MM.1S (cell line): ENCODE results near the gene ING4.
"Not testable (repeated sequence)": the region's sequence is repeated elsewhere in the genome, so short reads cannot be mapped to it uniquely, and the experiment has no call there.

Source experiments
- DNase-seq: peaks from one replicate; pipeline ENCODE4 v3.0.0-alpha.2; 2015
- H2AFZ ChIP-seq: fragments of 300-600 bp; sonication (generic); 2 replicates; pipeline ENCODE4 v1.6.0; 2016; ENCODE audit warnings: antibody characterized with exemption, low read length
- H3F3A ChIP-seq: fragments of 300-600 bp; sonication (generic); 2 replicates; pipeline ENCODE4 v1.6.1; 2016; ENCODE audit warnings: mild to moderate bottlenecking, antibody characterized with exemption, low read length, moderate library complexity, mixed read lengths; ENCODE audit not compliant: insufficient read depth
- H3K27ac ChIP-seq: fragments of 300-600 bp; sonication (generic); 2 replicates; pipeline ENCODE4 v1.5.1; 2016; ENCODE audit warnings: mild to moderate bottlenecking, low read length
- H3K27me3 ChIP-seq: fragments of 300-600 bp; sonication (generic); replicated peaks from 2 replicates; pipeline ENCODE4 v1.6.0; 2016; ENCODE audit warnings: low read length; ENCODE audit not compliant: insufficient read depth
- H3K36me3 ChIP-seq: fragments of 300-600 bp; sonication (generic); replicated peaks from 2 replicates; pipeline ENCODE4 v1.6.1; 2016; ENCODE audit warnings: mild to moderate bottlenecking, low read length, mixed read lengths; ENCODE audit not compliant: insufficient read depth
- H3K4me1 ChIP-seq: fragments of 300-600 bp; sonication (generic); 2 replicates; pipeline ENCODE4 v1.6.1; 2016; ENCODE audit warnings: low read length, mixed read lengths
- H3K4me2 ChIP-seq: fragments of 300-600 bp; sonication (generic); 2 replicates; pipeline ENCODE4 v1.6.0; 2016; ENCODE audit warnings: low read depth, low read length
- H3K4me3 ChIP-seq: fragments of 300-600 bp; sonication (generic); 2 replicates; pipeline ENCODE4 v1.5.1; 2016; ENCODE audit warnings: low read length, mixed read lengths
- H3K79me2 ChIP-seq: fragments of 300-600 bp; sonication (generic); 2 replicates; pipeline ENCODE4 v1.6.1; 2016; ENCODE audit warnings: mixed run types, low read length, mixed read lengths
- H3K9ac ChIP-seq: fragments of 300-600 bp; sonication (generic); 2 replicates; pipeline ENCODE4 v1.6.1; 2016; ENCODE audit warnings: low read length, mixed read lengths
- H3K9me2 ChIP-seq: fragments of 300-600 bp; sonication (generic); replicated peaks from 2 replicates; pipeline ENCODE4 v1.6.1; 2016; ENCODE audit warnings: mild to moderate bottlenecking, low read length, mixed read lengths; ENCODE audit not compliant: insufficient read depth
- H3K9me3 ChIP-seq: fragments of 300-600 bp; sonication (generic); replicated peaks from 2 replicates; pipeline ENCODE4 v1.6.1; 2016; ENCODE audit warnings: mild to moderate bottlenecking, low read length, mixed read lengths; ENCODE audit not compliant: insufficient read depth
- H4K20me1 ChIP-seq: fragments of 300-600 bp; sonication (generic); 2 replicates; pipeline ENCODE4 v1.6.1; 2016; ENCODE audit warnings: mild to moderate bottlenecking, low read length, moderate library complexity, mixed read lengths; ENCODE audit not compliant: insufficient read depth
- CTCF ChIP-seq: fragments of 300-600 bp; sonication (generic); IDR thresholded peaks from 2 replicates; pipeline ENCODE4 v1.5.1; 2016; ENCODE audit warnings: antibody characterized with exemption, low read length, mixed read lengths
- EZH2 ChIP-seq: fragments of 300-600 bp; sonication (generic); optimal IDR thresholded peaks from 2 replicates; pipeline ENCODE3; 2017; ENCODE audit warnings: low read depth, mild to moderate bottlenecking, antibody characterized with exemption, low read length, mixed read lengths
- EZH2phosphoT487 ChIP-seq: fragments of 300-600 bp; sonication (generic); IDR thresholded peaks from 2 replicates; pipeline ENCODE4 v1.6.1; 2018; ENCODE audit warnings: antibody characterized with exemption, low read length

Gene ING4

DNA sequence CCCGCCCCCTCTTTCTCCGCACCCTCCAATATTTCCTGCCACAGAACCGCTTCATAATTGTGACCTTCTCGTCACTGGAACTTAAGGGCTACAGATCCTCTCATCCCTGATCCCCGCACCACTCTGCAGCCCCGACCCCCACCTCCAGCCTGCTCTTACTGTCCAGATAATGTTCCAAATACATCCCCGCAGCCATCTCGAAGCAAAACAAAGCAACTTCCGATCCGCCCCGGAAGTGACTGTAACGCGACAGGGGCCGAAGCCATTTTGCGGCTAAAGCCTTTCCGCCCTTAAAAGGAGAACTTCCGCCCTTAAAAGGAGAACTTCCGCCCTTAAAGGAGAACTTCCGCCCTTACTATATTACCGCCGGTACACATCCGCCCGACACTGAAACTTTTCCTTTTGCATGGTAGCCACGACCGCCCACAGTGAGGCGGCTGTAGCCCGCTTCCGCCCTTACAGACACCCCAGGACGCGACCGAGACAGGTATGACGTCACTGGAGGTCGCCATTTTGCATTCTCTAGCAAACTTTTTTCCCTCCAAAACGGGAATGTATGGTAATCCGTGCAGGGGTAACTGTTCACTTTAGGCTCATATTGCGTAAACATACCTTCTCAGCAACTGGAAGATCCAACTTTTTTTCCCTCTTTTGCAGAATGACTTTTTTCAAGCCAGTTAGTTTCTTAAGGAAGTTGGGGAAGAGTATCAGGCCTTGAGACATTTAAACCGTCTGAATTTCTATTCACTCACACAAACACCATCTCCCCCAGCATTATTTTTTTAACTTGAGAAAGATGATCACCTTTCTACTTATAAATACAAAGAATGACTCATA lies at the start of gene ING4:
ING4 (minus strand) TSS at position 214 of the 837 bp plus-strand sequence; CDS start at position 196, 18 bp downstream.
- H3K9me2 ChIP-seq: no peaks in the 10 kb centered on the region
- peaks cover 15% of the 10 kb centered on the region for H3K79me2 ChIP-seq
- H3K9me3 ChIP-seq: no peaks in the 10 kb centered on the region
- peaks cover 11% of the 10 kb centered on the region for H3K4me1 ChIP-seq
- peak within 1 kb of the TSS; percentile 96 for H2AFZ ChIP-seq
- no peak for TF ChIP-seq EZH2
- TF ChIP-seq CTCF: no peak
- no peak for TF ChIP-seq EZH2phosphoT487
- H3F3A ChIP-seq: peaks cover 10% of the 10 kb centered on the region; the same call in 1 of the 2 replicates
- H3K4me3 ChIP-seq: peak within 1 kb of the TSS; percentile 96
- no peaks in the 10 kb centered on the region for H3K27me3 ChIP-seq
- H3K9ac ChIP-seq: peak within 1 kb of the TSS; percentile 57
- peak within 1 kb of the TSS; percentile 84 for H3K4me2 ChIP-seq
- H4K20me1 ChIP-seq: no peaks in the 10 kb centered on the region
- H3K36me3 ChIP-seq: no peaks in the 10 kb centered on the region; the same call in 1 of the 2 replicates
- DNase-seq: peak; percentile 100
- H3K27ac ChIP-seq: peak within 1 kb of the TSS; percentile 63

- no peak for DNase-seq
- H3K4me3 ChIP-seq: no peak overlapping the region
- TF ChIP-seq EZH2phosphoT487 (no peak), CTCF (no peak), EZH2 (no peak)
- H3K27ac ChIP-seq: no peak overlapping the region
- no peaks in the 10 kb centered on the region for H3K4me1 ChIP-seq
- H3K4me2 ChIP-seq: no peak overlapping the region
- H3K79me2 ChIP-seq: no peaks in the 10 kb centered on the region
- no peaks in the 10 kb centered on the region for H3K9me3 ChIP-seq
- no peak overlapping the region for H2AFZ ChIP-seq
- no peak overlapping the region for H3K9ac ChIP-seq
- H3K27me3 ChIP-seq: peaks cover 13% of the 10 kb centered on the region
- H4K20me1 ChIP-seq: no peaks in the 10 kb centered on the region
- H3K36me3 ChIP-seq: no peaks in the 10 kb centered on the region
- no peaks in the 10 kb centered on the region for H3K9me2 ChIP-seq
- H3F3A ChIP-seq: no peaks in the 10 kb centered on the region
Observed at GRCh38 chr12:6708960-6709394, 46.1 kb upstream of the ING4 start.

DNA sequence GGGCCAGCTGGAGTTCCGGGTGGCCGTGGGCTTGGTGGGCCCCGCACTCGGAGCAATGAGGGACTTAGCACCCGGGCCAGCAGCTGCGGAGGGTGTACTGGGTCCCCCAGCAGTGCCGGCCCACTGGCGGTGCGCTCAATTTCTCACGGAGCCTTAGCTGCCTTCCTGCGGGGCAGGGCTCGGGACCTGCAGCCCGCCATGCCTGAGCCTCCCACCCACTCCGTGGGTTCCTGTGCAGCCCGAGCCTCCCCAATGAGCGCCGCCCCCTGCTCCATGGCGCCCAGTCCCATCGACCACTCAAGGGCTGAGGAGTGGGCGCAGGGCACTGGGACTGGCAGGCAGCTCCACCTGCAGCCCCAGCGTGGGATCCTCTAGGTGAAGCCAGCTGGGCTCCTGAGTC lies 45.4 kb upstream of the ING4 start:
- H2AFZ ChIP-seq, H3F3A ChIP-seq: not testable (repeated sequence)

GRCh38 chr12:6703631-6704030 lies 40.7 kb upstream of the ING4 start:
- no peaks in the 10 kb centered on the region for H3K4me1 ChIP-seq
- no peaks in the 10 kb centered on the region for H3K9me2 ChIP-seq
- peaks cover 63% of the 10 kb centered on the region for H3K27me3 ChIP-seq
- H3K9me3 ChIP-seq: no peaks in the 10 kb centered on the region
- TF ChIP-seq EZH2 (no peak), CTCF (0 out of 2 replicates have a peak, but pooled peaks have one; percentile 3)
- no peak overlapping the region for H3K27ac ChIP-seq
- H3K4me2 ChIP-seq: no peak overlapping the region; the same call in 1 of the 2 replicates
- H3K79me2 ChIP-seq: no peaks in the 10 kb centered on the region
- H3K36me3 ChIP-seq: no peaks in the 10 kb centered on the region
- no peaks in the 10 kb centered on the region for H3F3A ChIP-seq
- H3K4me3 ChIP-seq: no peak overlapping the region
- DNase-seq: no peak
- no peaks in the 10 kb centered on the region for H4K20me1 ChIP-seq
- H2AFZ ChIP-seq: peak overlapping the region; percentile 42; the same call in 1 of the 2 replicates
- H3K9ac ChIP-seq: no peak overlapping the region

More for the DNA sequence above, 45.4 kb upstream of the ING4 start:
- not testable (repeated sequence) for H3K9me2 ChIP-seq, H3K36me3 ChIP-seq, H3K9ac ChIP-seq, H3K9me3 ChIP-seq, H3K4me3 ChIP-seq, H3K79me2 ChIP-seq, DNase-seq, H3K27ac ChIP-seq, H4K20me1 ChIP-seq, H3K4me1 ChIP-seq, H3K4me2 ChIP-seq
- peaks cover 19% of the 10 kb centered on the region for H3K27me3 ChIP-seq
